Natural killer cell (primary cell): Measurements from ENCODE around the gene SMIM44. TPM values are rescaled to one million over a fixed set of nuclear protein-coding genes. Genes with fewer than 3 reads are reported as not detected.
A peak's percentile ranks its signal among the peaks of the same experiment; 100 is the strongest.

Experiments
- ATAC-seq, 3 donors: fragments of 150-1000 bp in 2 of 3; fragments of 200-7000 bp in 1 of 3; cut with Tn5 transposase; 1 replicate in 1 of 3; 2 replicates in 2 of 3; pipeline ENCODE4 v1.10.0; 2021; ENCODE audit warnings: mild to moderate bottlenecking in 2 of 3, moderate library complexity in 2 of 3
- DNase-seq, 2 donors: peaks; one replicate each; pipeline versions ENCODE4 v3.0.0 to v3.0.0-alpha.2; 2013 to 2021; ENCODE audit warnings: mixed read lengths in 1 of 2
- H3K27ac ChIP-seq: one replicate; pipeline ENCODE4 v1.5.1; 2013; ENCODE audit warnings: mild to moderate bottlenecking, low read length
- H3K27me3 ChIP-seq: one replicate; pipeline ENCODE4 v1.6.1; 2013; ENCODE audit warnings: low read length; ENCODE audit not compliant: control insufficient read depth, insufficient read depth
- H3K36me3 ChIP-seq: one replicate; pipeline ENCODE4 v1.6.1; 2013; ENCODE audit warnings: low read length; ENCODE audit not compliant: control insufficient read depth, insufficient read depth
- H3K4me1 ChIP-seq: one replicate; pipeline ENCODE4 v1.6.1; 2013; ENCODE audit warnings: low read length; ENCODE audit not compliant: control insufficient read depth, insufficient read depth
- H3K4me3 ChIP-seq: one replicate; pipeline ENCODE4 v1.5.1; 2013; ENCODE audit warnings: low read length
- H3K9me3 ChIP-seq: one replicate; pipeline ENCODE4 v1.6.1; 2013; ENCODE audit warnings: low read length; ENCODE audit not compliant: control insufficient read depth, insufficient read depth
- H3K27ac Mint-ChIP-seq, 2 donors: one replicate each; pipeline ENCODE4 v1.8.0; 2022; ENCODE audit warnings: mild to moderate bottlenecking in 2 of 2, mixed read lengths in 2 of 2, moderate library complexity in 1 of 2
- H3K27me3 Mint-ChIP-seq, 2 donors: one replicate each; pipeline ENCODE4 v1.8.0; 2022; ENCODE audit warnings: low read depth in 2 of 2, mixed read lengths in 2 of 2
- H3K36me3 Mint-ChIP-seq: one replicate; pipeline ENCODE4 v1.8.0; 2022; ENCODE audit warnings: mixed read lengths
- H3K4me1 Mint-ChIP-seq, 2 donors: one replicate each; pipeline ENCODE4 v1.8.0; 2022; ENCODE audit warnings: mixed read lengths in 2 of 2
- H3K4me3 Mint-ChIP-seq: one replicate; pipeline ENCODE4 v1.8.0; 2022; ENCODE audit warnings: mild to moderate bottlenecking, moderate library complexity, mixed read lengths
- H3K9me3 Mint-ChIP-seq, 2 donors: one replicate each; pipeline ENCODE4 v1.8.0; 2022; ENCODE audit warnings: mixed read lengths in 2 of 2
- WGBS: methylation state at CpG from one replicate; pipeline ENCODE4 v1.1.7; 2013; ENCODE audit warnings: missing lambda C conversion rate; ENCODE audit not compliant: insufficient coverage; 5-methylcytosine and 5-hydroxymethylcytosine counted together
- intact Hi-C: fragments of 100-400 bp; cut with micrococcal nuclease; formaldehyde crosslinking; loops from one replicate; pipeline ENCODE4 v1.14.2; 2022
- total RNA-seq, 4 donors: library from RNA; stranded (reverse); fragments of 120-200 nt in 1 of 4; gene quantifications; one replicate each; pipeline versions ENCODE4 v1.2.3 to v1.2.4, GENCODE V29; 2013 to 2022
- TF ChIP-seq, protein P1 (sequence below): fragments of 200-600 bp; IDR thresholded peaks from one replicate; pipeline ENCODE4 v1.8.0; 2022; ENCODE audit warnings: antibody characterized with exemption

The SMIM44 gene
- total RNA-seq, 3 donors from 2014 or later (not counting 1 experiment from before 2014, with no cell fraction given) = not detected

DNA sequence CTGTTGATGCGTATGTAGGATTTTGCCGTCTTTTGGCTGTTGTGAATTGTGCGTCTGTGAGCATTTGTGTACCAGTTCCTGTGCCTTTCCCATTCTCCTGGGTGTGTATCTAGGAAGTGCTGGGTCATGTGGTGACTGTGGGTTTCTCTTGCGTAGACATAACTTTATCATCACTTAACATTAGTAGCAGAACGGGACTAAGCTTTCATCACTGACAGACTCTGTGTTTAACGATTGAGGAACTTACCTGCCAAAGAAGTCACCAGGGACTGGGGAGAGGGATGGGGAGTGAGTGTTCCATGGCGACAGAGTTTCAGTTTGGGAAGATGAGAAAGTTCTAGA, 37.8 kb upstream of the SMIM44 start:
- H3K9me3 Mint-ChIP-seq = no peaks in the 10 kb centered on the region
- no peak for DNase-seq
- H3K27me3 Mint-ChIP-seq = no peaks in the 10 kb centered on the region
- H3K36me3 ChIP-seq = peaks cover 30% of the 10 kb centered on the region
- H3K9me3 ChIP-seq = no peaks in the 10 kb centered on the region
- WGBS = 81% methylated on average over 6 of the region's 7 CpGs
- H3K4me1 ChIP-seq = peaks cover 16% of the 10 kb centered on the region
- peak overlapping the region in 1 of 2 donors; percentile 47 for H3K27ac Mint-ChIP-seq
- peaks cover 15 to 23% of the 10 kb centered on the region in 2 donors for H3K4me1 Mint-ChIP-seq
- peak in 1 of 3 donors; percentile 17 for ATAC-seq
- H3K4me3 Mint-ChIP-seq = no peak overlapping the region
- intact Hi-C loops = no loop called here
- H3K36me3 Mint-ChIP-seq = no peaks in the 10 kb centered on the region
- no peaks in the 10 kb centered on the region for H3K27me3 ChIP-seq
- H3K27ac ChIP-seq = no peak overlapping the region
- TF ChIP-seq, protein P1, sequence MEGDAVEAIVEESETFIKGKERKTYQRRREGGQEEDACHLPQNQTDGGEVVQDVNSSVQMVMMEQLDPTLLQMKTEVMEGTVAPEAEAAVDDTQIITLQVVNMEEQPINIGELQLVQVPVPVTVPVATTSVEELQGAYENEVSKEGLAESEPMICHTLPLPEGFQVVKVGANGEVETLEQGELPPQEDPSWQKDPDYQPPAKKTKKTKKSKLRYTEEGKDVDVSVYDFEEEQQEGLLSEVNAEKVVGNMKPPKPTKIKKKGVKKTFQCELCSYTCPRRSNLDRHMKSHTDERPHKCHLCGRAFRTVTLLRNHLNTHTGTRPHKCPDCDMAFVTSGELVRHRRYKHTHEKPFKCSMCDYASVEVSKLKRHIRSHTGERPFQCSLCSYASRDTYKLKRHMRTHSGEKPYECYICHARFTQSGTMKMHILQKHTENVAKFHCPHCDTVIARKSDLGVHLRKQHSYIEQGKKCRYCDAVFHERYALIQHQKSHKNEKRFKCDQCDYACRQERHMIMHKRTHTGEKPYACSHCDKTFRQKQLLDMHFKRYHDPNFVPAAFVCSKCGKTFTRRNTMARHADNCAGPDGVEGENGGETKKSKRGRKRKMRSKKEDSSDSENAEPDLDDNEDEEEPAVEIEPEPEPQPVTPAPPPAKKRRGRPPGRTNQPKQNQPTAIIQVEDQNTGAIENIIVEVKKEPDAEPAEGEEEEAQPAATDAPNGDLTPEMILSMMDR = no peak
- no peak overlapping the region for H3K4me3 ChIP-seq

DNA sequence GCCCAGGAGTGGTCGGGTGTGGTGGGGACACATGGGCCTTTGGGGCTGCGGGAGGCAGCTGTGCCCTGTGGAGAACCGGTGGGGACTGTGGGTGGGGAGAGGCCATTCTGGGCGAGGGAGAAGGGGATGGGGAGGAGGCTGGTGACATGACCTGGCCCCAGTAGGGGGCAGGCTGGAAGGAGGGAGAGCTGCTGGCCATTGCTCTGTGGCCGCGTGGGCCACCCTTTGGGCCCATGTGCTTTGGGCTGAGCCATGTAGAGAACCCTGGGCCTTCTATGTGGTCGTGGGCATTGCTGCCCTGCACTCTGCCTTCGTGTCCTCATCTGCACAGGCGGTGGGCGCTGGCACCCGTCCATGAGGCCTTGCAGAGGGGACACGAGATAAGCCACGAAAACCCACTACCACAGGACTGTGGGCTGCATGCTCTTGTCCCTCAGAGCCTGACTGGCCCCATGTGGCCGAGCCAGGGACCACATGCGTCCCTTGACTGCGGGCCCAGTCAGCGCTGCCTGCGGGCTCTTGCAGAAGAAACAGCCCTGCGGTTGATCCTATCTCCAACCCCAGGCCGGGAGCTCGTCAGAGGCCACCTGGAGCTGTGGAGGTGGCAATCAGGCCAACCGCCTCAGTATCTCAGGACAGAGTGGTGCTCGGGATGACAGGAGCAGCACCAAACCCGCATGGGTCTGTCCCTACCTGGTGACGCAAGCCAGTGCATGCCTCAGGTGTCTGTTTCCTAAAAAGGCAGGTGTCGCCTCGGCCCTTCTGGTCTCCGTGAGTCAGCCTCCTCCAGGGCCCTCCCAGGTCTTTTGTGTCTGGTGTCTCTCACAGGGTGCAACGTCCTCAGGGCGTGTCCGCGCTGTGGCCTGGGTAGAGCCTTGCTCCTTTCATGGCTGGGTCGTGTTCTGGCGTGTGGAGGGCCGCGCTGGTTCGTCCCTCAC, 37.2 kb upstream of the SMIM44 start:
- H3K27ac Mint-ChIP-seq = peak overlapping the region in 1 of 2 donors; percentile 47
- intact Hi-C loops = no loop called here
- H3K27me3 Mint-ChIP-seq = no peaks in the 10 kb centered on the region
- DNase-seq = no peak
- TF ChIP-seq, protein P1 = no peak
- H3K9me3 ChIP-seq = no peaks in the 10 kb centered on the region
- H3K36me3 ChIP-seq = peaks cover 27% of the 10 kb centered on the region
- peaks cover 20% of the 10 kb centered on the region for H3K4me1 ChIP-seq
- 90% methylated on average over 37 of the region's 37 CpGs for WGBS
- no peak overlapping the region for H3K4me3 Mint-ChIP-seq
- H3K27me3 ChIP-seq = no peaks in the 10 kb centered on the region
- H3K4me3 ChIP-seq = no peak overlapping the region
- H3K27ac ChIP-seq = no peak overlapping the region
- no peaks in the 10 kb centered on the region for H3K9me3 Mint-ChIP-seq
- H3K4me1 Mint-ChIP-seq = peaks cover 15 to 23% of the 10 kb centered on the region in 2 donors
- no peaks in the 10 kb centered on the region for H3K36me3 Mint-ChIP-seq
- peak in 1 of 3 donors; percentile 72 for ATAC-seq

DNA sequence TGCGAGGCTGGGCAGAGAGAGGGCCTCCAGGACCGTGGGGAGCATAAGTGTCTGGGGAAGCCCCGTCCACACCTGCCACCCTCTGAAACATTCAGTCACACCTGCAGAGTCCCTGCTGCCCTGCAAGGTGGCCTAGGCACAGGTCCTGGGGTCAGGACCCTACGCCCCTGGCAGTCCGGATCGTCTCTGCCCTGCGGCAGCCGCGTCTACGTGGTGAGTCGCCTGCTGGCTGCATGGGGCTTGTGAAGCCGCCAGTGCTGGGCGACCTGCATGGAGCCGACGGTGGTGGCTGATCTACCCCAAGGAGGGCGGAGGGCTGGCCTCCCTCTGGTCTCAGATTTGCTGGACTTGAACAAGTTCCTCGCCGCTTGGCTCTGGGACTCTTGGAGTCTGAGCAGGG, 35.9 kb upstream of the SMIM44 start:
- intact Hi-C loops = no loop called here
- Histone ChIP-seq H3K27me3 (no peaks in the 10 kb centered on the region), H3K4me3 (no peak overlapping the region), H3K9me3 (no peaks in the 10 kb centered on the region), H3K4me1 (peaks cover 20% of the 10 kb centered on the region), H3K36me3 (peaks cover 21% of the 10 kb centered on the region), H3K27ac (no peak overlapping the region)
- no peak overlapping the region for H3K27ac Mint-ChIP-seq
- 94% methylated on average over 18 of the region's 18 CpGs for WGBS
- no peaks in the 10 kb centered on the region for H3K9me3 Mint-ChIP-seq
- DNase-seq (no peak), ATAC-seq (no peak)
- peaks cover 15 to 23% of the 10 kb centered on the region in 2 donors for H3K4me1 Mint-ChIP-seq
- H3K27me3 Mint-ChIP-seq = no peaks in the 10 kb centered on the region
- no peaks in the 10 kb centered on the region for H3K36me3 Mint-ChIP-seq
- TF ChIP-seq, protein P1 = no peak
- no peak overlapping the region for H3K4me3 Mint-ChIP-seq
